Activated CD8-positive, alpha-beta memory T cell treated with anti-CD3 and anti-CD28 coated beads for 1 hour (primary cell): ENCODE measurements around the gene UBE4B.
"Not testable (repeated sequence)": the region's sequence is repeated elsewhere in the genome, so short reads cannot be mapped to it uniquely, and the experiment has no call there.

ENCODE experiments used
- DNase-seq, 2 donors: peaks; one replicate each; pipeline ENCODE4 v3.0.0-alpha.2; 2020; ENCODE audit warnings: low read depth in 1 of 2; ENCODE audit errors: extremely low read depth in 1 of 2

Gene UBE4B

GRCh38 chr1:10170239-10170574, 137.4 kb downstream of the UBE4B start:
- DNase-seq: no peak

GRCh38 chr1:10171105-10171767, 138.5 kb downstream of the UBE4B start:
- no peak for DNase-seq

- DNase-seq: no peak
Observed at GRCh38 chr1:10171995-10172669, 139.4 kb downstream of the UBE4B start.

GRCh38 chr1:10173582-10173981, 140.8 kb downstream of the UBE4B start:
- no peak for DNase-seq

- DNase-seq: no peak
Observed at GRCh38 chr1:10177876-10178275, 145.1 kb downstream of the UBE4B start.

GRCh38 chr1:10178597-10179405, 146.0 kb downstream of the UBE4B start:
- DNase-seq: no peak

- no peak for DNase-seq
Observed at GRCh38 chr1:10179406-10180091, 146.8 kb downstream of the UBE4B start.

- no peak for DNase-seq
Observed at GRCh38 chr1:10181154-10181553, 148.4 kb downstream of the UBE4B start.

- DNase-seq: no peak
Observed at GRCh38 chr1:10185759-10186158, 153.0 kb downstream of the UBE4B start.

- DNase-seq: no peak
Observed at GRCh38 chr1:10186331-10187025, 153.7 kb downstream of the UBE4B start.

GRCh38 chr1:10187026-10187334, 154.2 kb downstream of the UBE4B start:
- no peak for DNase-seq

GRCh38 chr1:10188133-10188650, 155.4 kb downstream of the UBE4B start:
- no peak for DNase-seq

GRCh38 chr1:10189659-10190058, 156.9 kb downstream of the UBE4B start:
- DNase-seq: no peak

- no peak for DNase-seq
Observed at GRCh38 chr1:10192263-10192662, 159.5 kb downstream of the UBE4B start.

- DNase-seq: no peak
Observed at GRCh38 chr1:10193288-10193687, 160.5 kb downstream of the UBE4B start.

GRCh38 chr1:10195570-10195969, 162.8 kb downstream of the UBE4B start:
- DNase-seq: no peak

GRCh38 chr1:10196976-10197375, 164.2 kb downstream of the UBE4B start:
- DNase-seq: no peak

GRCh38 chr1:10200620-10201019, 167.9 kb downstream of the UBE4B start:
- no peak for DNase-seq

- no peak for DNase-seq
Observed at GRCh38 chr1:10204003-10204642, 171.4 kb downstream of the UBE4B start.

- not testable (repeated sequence) for DNase-seq
Observed at GRCh38 chr1:10205206-10205605, 172.4 kb downstream of the UBE4B start.
